Measurements from ENCODE around the gene CHI3L1. TPM values are rescaled to one million over a fixed set of nuclear protein-coding genes. Genes with fewer than 3 reads are reported as not detected.

Gene CHI3L1
- total and polyA plus RNA-seq, 10 donors = 2.7 to 41.2 (median 15.5) TPM

- DNase-seq = no peak
- H3K27ac ChIP-seq = no peak overlapping the region
- H3K36me3 ChIP-seq = peaks cover 0 to 12% (median 0%) of the 10 kb centered on the region in 6 donors
- H3K4me3 ChIP-seq = no peak overlapping the region
- no peaks in the 10 kb centered on the region for H3K9me3 ChIP-seq
- peaks cover 0 to 10% (median 0%) of the 10 kb centered on the region in 6 donors for H3K4me1 ChIP-seq
- 81 to 93% (median 90%) methylated on average over 25 to 28 of the region's 28 CpGs for WGBS, 5 donors
- intact Hi-C loops (cut with DNase I; ENCODE audit: low total_unique reads) = no loop called here
- TF ChIP-seq POLR2A (IDR thresholded peaks at IDR 0.05) = no peak
- no peak for TF ChIP-seq POLR2AphosphoS5 (IDR thresholded peaks at IDR 0.05)
- TF ChIP-seq, protein P1, sequence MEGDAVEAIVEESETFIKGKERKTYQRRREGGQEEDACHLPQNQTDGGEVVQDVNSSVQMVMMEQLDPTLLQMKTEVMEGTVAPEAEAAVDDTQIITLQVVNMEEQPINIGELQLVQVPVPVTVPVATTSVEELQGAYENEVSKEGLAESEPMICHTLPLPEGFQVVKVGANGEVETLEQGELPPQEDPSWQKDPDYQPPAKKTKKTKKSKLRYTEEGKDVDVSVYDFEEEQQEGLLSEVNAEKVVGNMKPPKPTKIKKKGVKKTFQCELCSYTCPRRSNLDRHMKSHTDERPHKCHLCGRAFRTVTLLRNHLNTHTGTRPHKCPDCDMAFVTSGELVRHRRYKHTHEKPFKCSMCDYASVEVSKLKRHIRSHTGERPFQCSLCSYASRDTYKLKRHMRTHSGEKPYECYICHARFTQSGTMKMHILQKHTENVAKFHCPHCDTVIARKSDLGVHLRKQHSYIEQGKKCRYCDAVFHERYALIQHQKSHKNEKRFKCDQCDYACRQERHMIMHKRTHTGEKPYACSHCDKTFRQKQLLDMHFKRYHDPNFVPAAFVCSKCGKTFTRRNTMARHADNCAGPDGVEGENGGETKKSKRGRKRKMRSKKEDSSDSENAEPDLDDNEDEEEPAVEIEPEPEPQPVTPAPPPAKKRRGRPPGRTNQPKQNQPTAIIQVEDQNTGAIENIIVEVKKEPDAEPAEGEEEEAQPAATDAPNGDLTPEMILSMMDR (IDR thresholded peaks at IDR 0.05 in 8 of 11, conservative IDR thresholded peaks at IDR 0.05 in 3 of 11) = no peak
- peaks cover 0 to 64% (median 0%) of the 10 kb centered on the region in 7 donors for H3K27me3 ChIP-seq (replicated peaks in 1 of 7)
Observed at GRCh38 chr1:203165101-203165799, 21.3 kb downstream of the CHI3L1 start.

DNA sequence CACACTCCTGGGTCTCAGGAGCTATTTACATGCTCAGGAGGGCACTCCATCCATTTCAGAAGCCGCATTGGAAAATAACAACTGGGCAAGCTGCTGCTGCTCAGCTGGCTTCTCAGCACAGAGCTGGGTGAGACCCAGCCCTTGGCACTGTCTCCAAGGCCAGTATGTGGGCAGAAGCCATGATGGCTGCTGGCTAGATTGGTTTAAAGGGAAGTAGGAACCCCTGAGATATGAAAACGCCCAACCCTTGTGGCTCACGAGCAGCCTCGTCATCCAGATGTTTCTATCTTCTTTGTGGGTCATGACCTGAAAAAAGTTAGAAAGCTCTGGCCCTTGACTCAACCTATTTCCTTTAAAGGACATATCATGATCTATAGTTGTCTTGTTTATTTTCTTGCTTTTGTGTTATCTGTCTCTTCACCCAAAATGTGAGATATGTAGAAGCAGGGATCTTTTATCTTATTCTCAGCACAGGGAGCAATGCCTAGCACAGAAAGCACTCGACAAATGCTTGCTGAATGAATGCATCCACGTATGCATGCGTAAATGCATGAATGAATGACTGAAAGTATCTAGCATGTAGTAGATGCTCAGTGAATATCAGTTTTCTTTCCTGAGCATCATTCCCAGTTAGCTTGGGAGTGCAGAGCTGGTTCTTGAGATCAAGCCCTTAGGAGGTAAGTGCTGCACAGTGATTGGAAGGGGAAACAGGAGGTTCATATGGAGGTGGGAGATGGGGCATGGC, 22.4 kb downstream of the CHI3L1 start:
- Histone ChIP-seq H3K36me3 (peaks cover 0 to 12% (median 0%) of the 10 kb centered on the region in 6 donors), H3K9me3 (peaks cover 0 to 2% (median 0%) of the 10 kb centered on the region in 8 donors), H3K27me3 (replicated peaks in 1 of 7) (peaks cover 0 to 71% (median 0%) of the 10 kb centered on the region in 7 donors), H3K27ac (no peak overlapping the region), H3K4me1 (peaks cover 0 to 10% (median 0%) of the 10 kb centered on the region in 6 donors), H3K4me3 (no peak overlapping the region)
- 53 to 64% (median 58%) methylated on average over 7 of the region's 7 CpGs for WGBS, 5 donors
- no peak for DNase-seq
- intact Hi-C loops (cut with DNase I; ENCODE audit: low total_unique reads) = no loop called here
- no peak for TF ChIP-seq POLR2AphosphoS5 (IDR thresholded peaks at IDR 0.05)
- TF ChIP-seq POLR2A (IDR thresholded peaks at IDR 0.05) = no peak
- TF ChIP-seq, protein P1 (IDR thresholded peaks at IDR 0.05 in 8 of 11, conservative IDR thresholded peaks at IDR 0.05 in 3 of 11) = no peak

DNA sequence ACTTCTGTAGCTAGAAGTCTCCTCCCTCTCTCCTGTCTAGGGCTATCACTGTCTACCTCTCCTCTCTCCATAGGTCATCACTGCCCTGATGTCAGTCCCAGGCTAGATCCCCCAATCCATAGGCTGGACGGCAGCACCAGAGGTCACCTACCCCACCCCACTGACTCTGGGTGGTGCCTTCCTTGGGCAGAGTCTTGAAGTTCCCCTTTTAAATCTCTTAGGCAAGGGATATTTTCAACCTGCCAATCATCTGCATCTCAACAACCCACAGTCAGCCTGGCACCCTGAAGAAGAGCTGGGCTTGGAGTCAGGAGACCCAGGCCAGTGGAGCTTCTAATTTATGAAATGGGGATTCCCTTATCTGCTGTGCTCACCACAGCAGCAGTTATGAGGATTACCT, 24.1 kb downstream of the CHI3L1 start:
- no peak for DNase-seq
- TF ChIP-seq, protein P1 (IDR thresholded peaks at IDR 0.05 in 8 of 11, conservative IDR thresholded peaks at IDR 0.05 in 3 of 11) = no peak
- TF ChIP-seq POLR2A (IDR thresholded peaks at IDR 0.05) = no peak
- no peak for TF ChIP-seq POLR2AphosphoS5 (IDR thresholded peaks at IDR 0.05)
- peaks cover 0 to 84% (median 0%) of the 10 kb centered on the region in 7 donors for H3K27me3 ChIP-seq (replicated peaks in 1 of 7)

GRCh38 chr1:203161703-203162102, 24.8 kb downstream of the CHI3L1 start:
- intact Hi-C loops (cut with DNase I; ENCODE audit: low total_unique reads) = no loop called here
- Histone ChIP-seq H3K9me3 (peaks cover 0 to 18% (median 4%) of the 10 kb centered on the region in 8 donors), H3K27ac (no peak overlapping the region), H3K27me3 (replicated peaks in 1 of 7) (peaks cover 0 to 81% (median 0%) of the 10 kb centered on the region in 7 donors), H3K4me1 (peaks cover 0 to 2% (median 0%) of the 10 kb centered on the region in 6 donors), H3K4me3 (no peak overlapping the region), H3K36me3 (peaks cover 0 to 12% (median 0%) of the 10 kb centered on the region in 6 donors)
- no peak for TF ChIP-seq POLR2A (IDR thresholded peaks at IDR 0.05)
- TF ChIP-seq, protein P1 (IDR thresholded peaks at IDR 0.05 in 8 of 11, conservative IDR thresholded peaks at IDR 0.05 in 3 of 11) = no peak
- no peak for TF ChIP-seq POLR2AphosphoS5 (IDR thresholded peaks at IDR 0.05)
- no peak for DNase-seq
- 86 to 94% (median 91%) methylated on average over 11 of the region's 11 CpGs for WGBS, 5 donors

More for the DNA sequence above, 24.1 kb downstream of the CHI3L1 start:
- intact Hi-C loops (cut with DNase I; ENCODE audit: low total_unique reads) = no loop called here
- Histone ChIP-seq H3K36me3 (peaks cover 0 to 12% (median 0%) of the 10 kb centered on the region in 6 donors), H3K27ac (no peak overlapping the region), H3K4me3 (no peak overlapping the region), H3K9me3 (peaks cover 0 to 18% (median 4%) of the 10 kb centered on the region in 8 donors), H3K4me1 (peaks cover 0 to 9% (median 0%) of the 10 kb centered on the region in 6 donors)
- WGBS, 5 donors = 18 to 50% (median 23%) methylated on average over 1 of the region's 1 CpG
